GM23338 (cell line): Measurements from ENCODE around the gene PAM. TPM values are rescaled to one million over a fixed set of nuclear protein-coding genes. Genes with fewer than 3 reads are reported as not detected.

Source experiments
- ATAC-seq: fragments of 200-7000 bp; cut with Tn5 transposase; 3 replicates; pipeline ENCODE4 v1.9.1; 2020
- DNase-seq: peaks from one replicate; pipeline ENCODE4 v3.0.0-alpha.2; 2015; ENCODE audit warnings: low spot score
- H2AFZ ChIP-seq: fragments of 200-600 bp; sonication (generic); 2 replicates; pipeline ENCODE4 v1.8.0; 2016; ENCODE audit warnings: antibody characterized with exemption, mild to moderate bottlenecking, moderate library complexity
- H3F3A ChIP-seq: fragments of 200-600 bp; sonication (generic); replicated peaks from 2 replicates; pipeline ENCODE4 v1.8.0; 2017; ENCODE audit warnings: antibody characterized with exemption, mixed run types, low read depth
- H3K27ac ChIP-seq: fragments of 200-600 bp; sonication (generic); 2 replicates; pipeline ENCODE4 v1.6.1; 2016; ENCODE audit warnings: low read depth
- H3K27me3 ChIP-seq: fragments of 200-600 bp; sonication (generic); 2 replicates; pipeline ENCODE4 v1.8.0; 2016; ENCODE audit warnings: mild to moderate bottlenecking, mixed run types, moderate library complexity; ENCODE audit not compliant: insufficient read depth
- H3K36me3 ChIP-seq: fragments of 200-600 bp; sonication (generic); 2 replicates; pipeline ENCODE4 v1.8.0; 2016; ENCODE audit warnings: mild to moderate bottlenecking; ENCODE audit not compliant: insufficient read depth
- H3K4me1 ChIP-seq: fragments of 200-600 bp; sonication (generic); 2 replicates; pipeline ENCODE4 v1.8.0; 2016; ENCODE audit warnings: mild to moderate bottlenecking, moderate library complexity; ENCODE audit not compliant: insufficient read depth
- H3K4me2 ChIP-seq: fragments of 200-600 bp; sonication (generic); 2 replicates; pipeline ENCODE4 v1.7.1; 2017; ENCODE audit warnings: mixed run types
- H3K4me3 ChIP-seq: fragments of 200-600 bp; sonication (generic); 2 replicates; pipeline ENCODE4 v1.6.1; 2016; ENCODE audit warnings: mixed run types
- H3K79me2 ChIP-seq: fragments of 200-600 bp; sonication (generic); replicated peaks from 2 replicates; pipeline ENCODE4 v1.8.0; 2017; ENCODE audit warnings: mild to moderate bottlenecking; ENCODE audit not compliant: insufficient read depth
- H3K9me2 ChIP-seq: fragments of 200-600 bp; sonication (generic); 2 replicates; pipeline ENCODE4 v1.8.0; 2017; ENCODE audit not compliant: insufficient read depth
- H4K20me1 ChIP-seq: fragments of 200-600 bp; sonication (generic); replicated peaks from 2 replicates; pipeline ENCODE4 v1.8.0; 2017; ENCODE audit warnings: mild to moderate bottlenecking; ENCODE audit not compliant: insufficient read depth
- H3K27ac Mint-ChIP-seq: 2 replicates; pipeline ENCODE4 v1.8.0; 2020; ENCODE audit warnings: inconsistent platforms, mild to moderate bottlenecking, moderate library complexity, mixed read lengths
- H3K27me3 Mint-ChIP-seq: 3 replicates; pipeline ENCODE4 v1.8.0; 2022; ENCODE audit warnings: low read depth, mild to moderate bottlenecking, moderate library complexity, mixed read lengths, inconsistent platforms; ENCODE audit not compliant: insufficient read depth, poor library complexity
- H3K36me3 Mint-ChIP-seq: 3 replicates; pipeline ENCODE4 v1.8.0; 2021; ENCODE audit warnings: low read depth, mild to moderate bottlenecking, inconsistent platforms, moderate library complexity, mixed read lengths
- H3K4me1 Mint-ChIP-seq: 3 replicates; pipeline ENCODE4 v1.8.0; 2020; ENCODE audit warnings: mild to moderate bottlenecking, inconsistent platforms, mixed read lengths
- H3K4me3 Mint-ChIP-seq: 3 replicates; pipeline ENCODE4 v1.8.0; 2021; ENCODE audit warnings: moderate library complexity, mild to moderate bottlenecking, inconsistent platforms, mixed read lengths
- H3K9me3 Mint-ChIP-seq: 3 replicates; pipeline ENCODE4 v1.8.0; 2020; ENCODE audit warnings: moderate library complexity, mild to moderate bottlenecking, inconsistent platforms, mixed read lengths
- CREB1 ChIP-seq: fragments of 250-450 bp; sonication (Bioruptor Pico); IDR thresholded peaks from 2 replicates; pipeline ENCODE4 v1.5.0; 2020; ENCODE audit warnings: low read depth, mild to moderate bottlenecking, moderate library complexity
- EZH2 ChIP-seq: fragments of 200-600 bp; sonication (generic); IDR thresholded peaks from one replicate; pipeline ENCODE4 v1.8.0; 2017; ENCODE audit warnings: antibody characterized with exemption, mild to moderate bottlenecking, low read depth; ENCODE audit not compliant: unreplicated experiment
- EZH2phosphoT487 ChIP-seq: fragments of 200-600 bp; sonication (generic); IDR thresholded peaks from one replicate; pipeline ENCODE4 v1.8.1; 2018; ENCODE audit warnings: antibody characterized with exemption; ENCODE audit not compliant: unreplicated experiment
- JUNB ChIP-seq: IDR thresholded peaks from one replicate; pipeline ENCODE4 v1.6.1; 2016; ENCODE audit warnings: antibody characterized with exemption; ENCODE audit not compliant: unreplicated experiment
- NANOG ChIP-seq: IDR thresholded peaks from 2 replicates; pipeline ENCODE4 v1.6.1; 2016; ENCODE audit warnings: antibody characterized with exemption, borderline replicate concordance
- STAT1 ChIP-seq: IDR thresholded peaks from one replicate; pipeline ENCODE4 v1.6.1; 2016; ENCODE audit warnings: antibody characterized with exemption; ENCODE audit not compliant: unreplicated experiment
- ZNF114 ChIP-seq: fragments of 250-450 bp; sonication (Bioruptor Pico); IDR thresholded peaks from 2 replicates; pipeline ENCODE4 v1.5.0; 2020; ENCODE audit warnings: mild to moderate bottlenecking, moderate library complexity
- ZNF331 ChIP-seq: fragments of 250-450 bp; sonication (Bioruptor Pico); IDR thresholded peaks from 2 replicates; pipeline ENCODE4 v1.5.0; 2020; ENCODE audit warnings: low read depth, mild to moderate bottlenecking, moderate library complexity
- polyA plus RNA-seq: library from polyadenylated mRNA; unstranded; fragments of >200 nt; fragmentation: Nextera tagmentation; extraction: Ambion mirVana; gene quantifications from 2 replicates; pipeline ENCODE4 v1.2.1, GENCODE V29; 2016
- total RNA-seq: library from RNA; depleted of rRNA; stranded (reverse); fragments of >200 nt; shearing (Covaris generic); gene quantifications from 2 replicates; pipeline ENCODE4 v1.2.3, GENCODE V29; 2014
- TF ChIP-seq, protein P1 (sequence below): IDR thresholded peaks from one replicate; pipeline ENCODE4 v1.6.1; 2018; ENCODE audit warnings: antibody characterized with exemption; ENCODE audit not compliant: unreplicated experiment
- TF ChIP-seq, protein P2 (sequence below): IDR thresholded peaks from 2 replicates; pipeline ENCODE4 v1.6.1; 2016; ENCODE audit warnings: antibody characterized with exemption
- TF ChIP-seq, protein P3 (sequence below): fragments of 250-450 bp; sonication (Bioruptor Pico); IDR thresholded peaks from 2 replicates; pipeline ENCODE4 v1.5.0; 2020; ENCODE audit warnings: mild to moderate bottlenecking, moderate library complexity
- TF ChIP-seq, protein P4 (sequence below), 2 experiments: fragments of 200-600 bp in 1 of 2; sonication (generic) in 1 of 2; conservative IDR thresholded peaks; 2 replicates each; pipeline versions ENCODE4 v1.5.1 to v1.6.1; 2016 to 2017; ENCODE audit warnings: antibody characterized with exemption in 2 of 2, low read depth in 2 of 2, mild to moderate bottlenecking in 2 of 2, moderate library complexity in 1 of 2

Gene PAM
- total and polyA plus RNA-seq, 2 experiments from 2014 or later: 33.9 to 79.4 TPM

DNA sequence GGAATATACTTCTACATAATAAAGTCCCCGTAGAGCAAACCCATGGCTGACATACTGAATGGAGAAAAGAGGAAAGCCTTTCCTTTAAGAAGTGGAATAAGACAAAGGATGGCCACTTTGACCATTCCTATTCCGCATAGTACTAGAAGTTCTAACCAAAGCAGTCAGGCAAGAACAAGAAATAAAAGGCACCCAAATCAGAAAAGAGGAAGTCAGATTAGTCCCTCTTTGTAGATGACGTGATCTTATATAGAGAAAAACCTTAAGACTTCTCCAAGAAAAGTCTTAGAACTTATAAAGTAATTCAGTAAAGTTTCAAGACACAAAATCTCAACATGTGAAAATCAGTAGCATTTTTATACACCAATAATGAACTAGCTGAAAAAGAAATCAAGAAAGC, 231.0 kb downstream of the PAM start (continued):
- TF ChIP-seq, protein P1, sequence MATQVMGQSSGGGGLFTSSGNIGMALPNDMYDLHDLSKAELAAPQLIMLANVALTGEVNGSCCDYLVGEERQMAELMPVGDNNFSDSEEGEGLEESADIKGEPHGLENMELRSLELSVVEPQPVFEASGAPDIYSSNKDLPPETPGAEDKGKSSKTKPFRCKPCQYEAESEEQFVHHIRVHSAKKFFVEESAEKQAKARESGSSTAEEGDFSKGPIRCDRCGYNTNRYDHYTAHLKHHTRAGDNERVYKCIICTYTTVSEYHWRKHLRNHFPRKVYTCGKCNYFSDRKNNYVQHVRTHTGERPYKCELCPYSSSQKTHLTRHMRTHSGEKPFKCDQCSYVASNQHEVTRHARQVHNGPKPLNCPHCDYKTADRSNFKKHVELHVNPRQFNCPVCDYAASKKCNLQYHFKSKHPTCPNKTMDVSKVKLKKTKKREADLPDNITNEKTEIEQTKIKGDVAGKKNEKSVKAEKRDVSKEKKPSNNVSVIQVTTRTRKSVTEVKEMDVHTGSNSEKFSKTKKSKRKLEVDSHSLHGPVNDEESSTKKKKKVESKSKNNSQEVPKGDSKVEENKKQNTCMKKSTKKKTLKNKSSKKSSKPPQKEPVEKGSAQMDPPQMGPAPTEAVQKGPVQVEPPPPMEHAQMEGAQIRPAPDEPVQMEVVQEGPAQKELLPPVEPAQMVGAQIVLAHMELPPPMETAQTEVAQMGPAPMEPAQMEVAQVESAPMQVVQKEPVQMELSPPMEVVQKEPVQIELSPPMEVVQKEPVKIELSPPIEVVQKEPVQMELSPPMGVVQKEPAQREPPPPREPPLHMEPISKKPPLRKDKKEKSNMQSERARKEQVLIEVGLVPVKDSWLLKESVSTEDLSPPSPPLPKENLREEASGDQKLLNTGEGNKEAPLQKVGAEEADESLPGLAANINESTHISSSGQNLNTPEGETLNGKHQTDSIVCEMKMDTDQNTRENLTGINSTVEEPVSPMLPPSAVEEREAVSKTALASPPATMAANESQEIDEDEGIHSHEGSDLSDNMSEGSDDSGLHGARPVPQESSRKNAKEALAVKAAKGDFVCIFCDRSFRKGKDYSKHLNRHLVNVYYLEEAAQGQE: no peak
- TF ChIP-seq JUNB (no peak), ZNF331 (no peak), EZH2phosphoT487 (no peak), EZH2 (no peak), CREB1 (CRISPR knock-in tag) (no peak)
- TF ChIP-seq, protein P2, sequence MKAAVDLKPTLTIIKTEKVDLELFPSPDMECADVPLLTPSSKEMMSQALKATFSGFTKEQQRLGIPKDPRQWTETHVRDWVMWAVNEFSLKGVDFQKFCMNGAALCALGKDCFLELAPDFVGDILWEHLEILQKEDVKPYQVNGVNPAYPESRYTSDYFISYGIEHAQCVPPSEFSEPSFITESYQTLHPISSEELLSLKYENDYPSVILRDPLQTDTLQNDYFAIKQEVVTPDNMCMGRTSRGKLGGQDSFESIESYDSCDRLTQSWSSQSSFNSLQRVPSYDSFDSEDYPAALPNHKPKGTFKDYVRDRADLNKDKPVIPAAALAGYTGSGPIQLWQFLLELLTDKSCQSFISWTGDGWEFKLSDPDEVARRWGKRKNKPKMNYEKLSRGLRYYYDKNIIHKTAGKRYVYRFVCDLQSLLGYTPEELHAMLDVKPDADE: no peak

DNA sequence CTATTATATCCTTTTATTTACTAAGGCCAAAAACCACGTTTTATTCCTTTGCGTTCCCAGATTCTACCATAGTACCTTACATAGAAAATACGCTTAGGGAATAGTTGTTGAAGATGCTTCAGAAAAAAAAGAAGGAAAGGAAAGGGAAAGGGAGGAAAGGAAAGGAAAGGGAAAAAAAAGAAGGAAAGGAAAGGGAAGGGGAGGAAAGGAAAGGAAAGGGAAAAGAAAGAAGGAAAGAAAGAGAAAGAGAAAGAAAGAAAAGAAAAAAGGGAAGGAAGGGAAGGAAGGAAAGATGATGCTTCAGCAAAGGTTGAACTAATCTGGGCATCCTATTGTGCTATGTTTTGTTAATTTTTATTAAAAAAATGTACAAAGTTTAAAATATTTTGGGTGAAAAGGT, 233.4 kb downstream of the PAM start:
- H3K27me3 Mint-ChIP-seq: no peaks in the 10 kb centered on the region
- H3K9me3 Mint-ChIP-seq: no peaks in the 10 kb centered on the region
- no peak for DNase-seq
- Histone ChIP-seq H3K4me1 (no peaks in the 10 kb centered on the region), H3K4me2 (no peak overlapping the region), H3K4me3 (no peak overlapping the region), H3K9me2 (no peaks in the 10 kb centered on the region), H3K27ac (no peak overlapping the region), H2AFZ (no peak overlapping the region), H3K27me3 (no peaks in the 10 kb centered on the region), H3K36me3 (no peaks in the 10 kb centered on the region), H3F3A (no peaks in the 10 kb centered on the region), H3K79me2 (no peaks in the 10 kb centered on the region), H4K20me1 (no peaks in the 10 kb centered on the region)
- H3K27ac Mint-ChIP-seq: no peak overlapping the region
- H3K36me3 Mint-ChIP-seq: no peaks in the 10 kb centered on the region
- H3K4me1 Mint-ChIP-seq: peaks cover 5% of the 10 kb centered on the region
- ATAC-seq: no peak
- H3K4me3 Mint-ChIP-seq: no peak overlapping the region
- TF ChIP-seq ZNF114 (CRISPR knock-in tag): no peak
- no peak for TF ChIP-seq ZNF331
- TF ChIP-seq, protein P2: no peak
- no peak for TF ChIP-seq EZH2phosphoT487
- no peak for TF ChIP-seq JUNB
- no peak for TF ChIP-seq NANOG
- TF ChIP-seq, protein P3, sequence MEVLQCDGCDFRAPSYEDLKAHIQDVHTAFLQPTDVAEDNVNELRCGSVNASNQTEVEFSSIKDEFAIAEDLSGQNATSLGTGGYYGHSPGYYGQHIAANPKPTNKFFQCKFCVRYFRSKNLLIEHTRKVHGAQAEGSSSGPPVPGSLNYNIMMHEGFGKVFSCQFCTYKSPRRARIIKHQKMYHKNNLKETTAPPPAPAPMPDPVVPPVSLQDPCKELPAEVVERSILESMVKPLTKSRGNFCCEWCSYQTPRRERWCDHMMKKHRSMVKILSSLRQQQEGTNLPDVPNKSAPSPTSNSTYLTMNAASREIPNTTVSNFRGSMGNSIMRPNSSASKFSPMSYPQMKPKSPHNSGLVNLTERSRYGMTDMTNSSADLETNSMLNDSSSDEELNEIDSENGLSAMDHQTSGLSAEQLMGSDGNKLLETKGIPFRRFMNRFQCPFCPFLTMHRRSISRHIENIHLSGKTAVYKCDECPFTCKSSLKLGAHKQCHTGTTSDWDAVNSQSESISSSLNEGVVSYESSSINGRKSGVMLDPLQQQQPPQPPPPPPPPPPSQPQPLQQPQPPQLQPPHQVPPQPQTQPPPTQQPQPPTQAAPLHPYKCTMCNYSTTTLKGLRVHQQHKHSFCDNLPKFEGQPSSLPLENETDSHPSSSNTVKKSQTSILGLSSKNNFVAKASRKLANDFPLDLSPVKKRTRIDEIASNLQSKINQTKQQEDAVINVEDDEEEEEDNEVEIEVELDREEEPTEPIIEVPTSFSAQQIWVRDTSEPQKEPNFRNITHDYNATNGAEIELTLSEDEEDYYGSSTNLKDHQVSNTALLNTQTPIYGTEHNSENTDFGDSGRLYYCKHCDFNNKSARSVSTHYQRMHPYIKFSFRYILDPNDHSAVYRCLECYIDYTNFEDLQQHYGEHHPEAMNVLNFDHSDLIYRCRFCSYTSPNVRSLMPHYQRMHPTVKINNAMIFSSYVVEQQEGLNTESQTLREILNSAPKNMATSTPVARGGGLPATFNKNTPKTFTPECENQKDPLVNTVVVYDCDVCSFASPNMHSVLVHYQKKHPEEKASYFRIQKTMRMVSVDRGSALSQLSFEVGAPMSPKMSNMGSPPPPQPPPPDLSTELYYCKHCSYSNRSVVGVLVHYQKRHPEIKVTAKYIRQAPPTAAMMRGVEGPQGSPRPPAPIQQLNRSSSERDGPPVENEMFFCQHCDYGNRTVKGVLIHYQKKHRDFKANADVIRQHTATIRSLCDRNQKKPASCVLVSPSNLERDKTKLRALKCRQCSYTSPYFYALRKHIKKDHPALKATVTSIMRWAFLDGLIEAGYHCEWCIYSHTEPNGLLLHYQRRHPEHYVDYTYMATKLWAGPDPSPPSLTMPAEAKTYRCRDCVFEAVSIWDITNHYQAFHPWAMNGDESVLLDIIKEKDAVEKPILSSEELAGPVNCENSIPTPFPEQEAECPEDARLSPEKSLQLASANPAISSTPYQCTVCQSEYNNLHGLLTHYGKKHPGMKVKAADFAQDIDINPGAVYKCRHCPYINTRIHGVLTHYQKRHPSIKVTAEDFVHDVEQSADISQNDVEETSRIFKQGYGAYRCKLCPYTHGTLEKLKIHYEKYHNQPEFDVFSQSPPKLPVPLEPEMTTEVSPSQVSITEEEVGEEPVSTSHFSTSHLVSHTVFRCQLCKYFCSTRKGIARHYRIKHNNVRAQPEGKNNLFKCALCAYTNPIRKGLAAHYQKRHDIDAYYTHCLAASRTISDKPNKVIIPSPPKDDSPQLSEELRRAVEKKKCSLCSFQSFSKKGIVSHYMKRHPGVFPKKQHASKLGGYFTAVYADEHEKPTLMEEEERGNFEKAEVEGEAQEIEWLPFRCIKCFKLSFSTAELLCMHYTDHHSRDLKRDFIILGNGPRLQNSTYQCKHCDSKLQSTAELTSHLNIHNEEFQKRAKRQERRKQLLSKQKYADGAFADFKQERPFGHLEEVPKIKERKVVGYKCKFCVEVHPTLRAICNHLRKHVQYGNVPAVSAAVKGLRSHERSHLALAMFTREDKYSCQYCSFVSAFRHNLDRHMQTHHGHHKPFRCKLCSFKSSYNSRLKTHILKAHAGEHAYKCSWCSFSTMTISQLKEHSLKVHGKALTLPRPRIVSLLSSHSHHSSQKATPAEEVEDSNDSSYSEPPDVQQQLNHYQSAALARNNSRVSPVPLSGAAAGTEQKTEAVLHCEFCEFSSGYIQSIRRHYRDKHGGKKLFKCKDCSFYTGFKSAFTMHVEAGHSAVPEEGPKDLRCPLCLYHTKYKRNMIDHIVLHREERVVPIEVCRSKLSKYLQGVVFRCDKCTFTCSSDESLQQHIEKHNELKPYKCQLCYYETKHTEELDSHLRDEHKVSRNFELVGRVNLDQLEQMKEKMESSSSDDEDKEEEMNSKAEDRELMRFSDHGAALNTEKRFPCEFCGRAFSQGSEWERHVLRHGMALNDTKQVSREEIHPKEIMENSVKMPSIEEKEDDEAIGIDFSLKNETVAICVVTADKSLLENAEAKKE: no peak
- TF ChIP-seq STAT1: no peak
- TF ChIP-seq, protein P4, sequence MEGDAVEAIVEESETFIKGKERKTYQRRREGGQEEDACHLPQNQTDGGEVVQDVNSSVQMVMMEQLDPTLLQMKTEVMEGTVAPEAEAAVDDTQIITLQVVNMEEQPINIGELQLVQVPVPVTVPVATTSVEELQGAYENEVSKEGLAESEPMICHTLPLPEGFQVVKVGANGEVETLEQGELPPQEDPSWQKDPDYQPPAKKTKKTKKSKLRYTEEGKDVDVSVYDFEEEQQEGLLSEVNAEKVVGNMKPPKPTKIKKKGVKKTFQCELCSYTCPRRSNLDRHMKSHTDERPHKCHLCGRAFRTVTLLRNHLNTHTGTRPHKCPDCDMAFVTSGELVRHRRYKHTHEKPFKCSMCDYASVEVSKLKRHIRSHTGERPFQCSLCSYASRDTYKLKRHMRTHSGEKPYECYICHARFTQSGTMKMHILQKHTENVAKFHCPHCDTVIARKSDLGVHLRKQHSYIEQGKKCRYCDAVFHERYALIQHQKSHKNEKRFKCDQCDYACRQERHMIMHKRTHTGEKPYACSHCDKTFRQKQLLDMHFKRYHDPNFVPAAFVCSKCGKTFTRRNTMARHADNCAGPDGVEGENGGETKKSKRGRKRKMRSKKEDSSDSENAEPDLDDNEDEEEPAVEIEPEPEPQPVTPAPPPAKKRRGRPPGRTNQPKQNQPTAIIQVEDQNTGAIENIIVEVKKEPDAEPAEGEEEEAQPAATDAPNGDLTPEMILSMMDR (conservative IDR thresholded peaks at IDR 0.05; ENCODE audit: low read depth in 2 of 2): no peak
